ENCODE results near the gene RPS16.
A peak's percentile ranks its signal among the peaks of the same experiment; 100 is the strongest.

The RPS16 gene

GRCh38 chr19:39405958-39406655, 29.6 kb downstream of the RPS16 start:
- peak; percentile 88 for DNase-seq

GRCh38 chr19:39405261-39405957, 30.3 kb downstream of the RPS16 start:
- no peak for DNase-seq

- DNase-seq = peak; percentile 95
Observed at GRCh38 chr19:39403331-39404312, 32.1 kb downstream of the RPS16 start.

- DNase-seq = peak; percentile 90
Observed at GRCh38 chr19:39402346-39403300, 33.1 kb downstream of the RPS16 start.

DNA sequence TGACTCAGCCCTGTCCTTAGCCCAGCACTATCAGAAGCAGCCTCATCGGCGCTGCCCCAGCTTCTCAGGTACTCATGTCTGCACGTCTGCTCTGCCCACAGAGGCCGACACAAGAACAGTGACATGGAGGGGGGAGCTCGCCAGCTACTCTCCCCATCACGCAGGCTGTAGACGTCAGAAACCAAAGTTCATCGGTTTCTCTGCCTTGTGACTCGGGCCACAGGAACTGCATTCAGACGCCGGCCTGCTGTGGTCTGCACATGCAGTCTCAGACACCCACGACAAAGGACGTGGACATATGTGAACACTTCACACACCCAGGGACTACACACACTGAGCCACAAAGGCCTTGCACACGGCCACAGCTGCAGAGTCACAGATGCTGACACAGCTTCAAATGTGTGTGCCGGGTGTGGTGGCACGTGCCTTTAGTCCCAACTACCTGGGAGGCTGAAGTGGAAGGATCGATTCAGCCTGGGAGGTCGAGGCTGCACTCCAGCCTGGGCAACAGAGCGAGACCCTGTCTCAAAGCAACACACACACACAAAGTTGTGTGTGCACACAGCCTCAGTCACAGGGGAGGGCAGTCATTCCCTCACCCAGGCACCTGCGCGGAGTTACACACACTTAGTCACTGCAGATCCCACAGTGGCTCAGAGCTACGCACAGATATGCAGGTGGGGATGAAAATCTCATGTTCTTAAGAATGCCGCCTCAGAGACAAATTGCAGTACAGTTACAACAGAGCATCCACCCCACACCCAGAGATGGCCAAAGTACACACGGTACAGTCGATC, 34.0 kb downstream of the RPS16 start:
- peak; percentile 89 for DNase-seq

DNA sequence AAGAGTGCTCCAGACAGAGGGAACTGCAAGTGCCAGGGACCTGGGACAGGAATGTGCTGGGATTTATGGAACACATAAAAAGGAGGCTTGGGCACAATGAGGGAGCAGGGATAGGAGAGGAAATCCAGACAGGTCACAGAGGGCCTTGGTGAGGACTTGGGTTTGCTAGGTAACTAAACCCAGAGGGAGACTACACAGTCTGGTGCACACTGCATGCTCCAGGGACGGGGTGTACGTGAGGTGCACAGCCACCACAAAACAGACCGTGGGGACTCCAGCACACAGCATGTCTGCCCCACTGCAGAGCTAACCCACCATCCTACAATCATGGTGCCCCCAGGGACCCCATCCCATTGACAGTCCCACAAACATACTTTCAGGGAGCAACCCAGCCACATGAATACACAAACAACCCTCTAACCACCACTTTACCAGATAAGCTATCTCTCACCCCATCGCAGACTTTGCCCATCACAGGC, 34.6 kb downstream of the RPS16 start:
- DNase-seq = no peak

- no peak for DNase-seq
Observed at GRCh38 chr19:39400061-39400460, 35.7 kb downstream of the RPS16 start.

DNA sequence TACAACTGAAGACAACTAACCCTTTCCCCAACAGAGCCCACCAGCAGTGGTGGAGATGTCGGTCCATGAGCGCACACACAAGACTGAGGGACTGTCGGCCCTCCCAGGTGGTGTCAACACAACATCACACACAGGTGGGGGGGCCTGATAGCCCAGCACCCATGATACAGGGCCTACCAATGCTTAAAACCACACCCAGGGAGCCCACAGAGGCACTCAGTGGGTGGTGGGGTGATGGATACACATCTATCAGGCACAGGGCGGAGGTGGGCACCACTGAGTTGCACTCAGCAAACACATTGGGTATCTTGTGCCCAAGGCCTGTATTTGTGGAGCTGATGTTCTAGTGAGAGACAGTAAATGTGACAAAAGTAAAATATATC, 36.1 kb downstream of the RPS16 start:
- DNase-seq = no peak

GRCh38 chr19:39398297-39398864, 37.4 kb downstream of the RPS16 start:
- peak; percentile 80 for DNase-seq

DNA sequence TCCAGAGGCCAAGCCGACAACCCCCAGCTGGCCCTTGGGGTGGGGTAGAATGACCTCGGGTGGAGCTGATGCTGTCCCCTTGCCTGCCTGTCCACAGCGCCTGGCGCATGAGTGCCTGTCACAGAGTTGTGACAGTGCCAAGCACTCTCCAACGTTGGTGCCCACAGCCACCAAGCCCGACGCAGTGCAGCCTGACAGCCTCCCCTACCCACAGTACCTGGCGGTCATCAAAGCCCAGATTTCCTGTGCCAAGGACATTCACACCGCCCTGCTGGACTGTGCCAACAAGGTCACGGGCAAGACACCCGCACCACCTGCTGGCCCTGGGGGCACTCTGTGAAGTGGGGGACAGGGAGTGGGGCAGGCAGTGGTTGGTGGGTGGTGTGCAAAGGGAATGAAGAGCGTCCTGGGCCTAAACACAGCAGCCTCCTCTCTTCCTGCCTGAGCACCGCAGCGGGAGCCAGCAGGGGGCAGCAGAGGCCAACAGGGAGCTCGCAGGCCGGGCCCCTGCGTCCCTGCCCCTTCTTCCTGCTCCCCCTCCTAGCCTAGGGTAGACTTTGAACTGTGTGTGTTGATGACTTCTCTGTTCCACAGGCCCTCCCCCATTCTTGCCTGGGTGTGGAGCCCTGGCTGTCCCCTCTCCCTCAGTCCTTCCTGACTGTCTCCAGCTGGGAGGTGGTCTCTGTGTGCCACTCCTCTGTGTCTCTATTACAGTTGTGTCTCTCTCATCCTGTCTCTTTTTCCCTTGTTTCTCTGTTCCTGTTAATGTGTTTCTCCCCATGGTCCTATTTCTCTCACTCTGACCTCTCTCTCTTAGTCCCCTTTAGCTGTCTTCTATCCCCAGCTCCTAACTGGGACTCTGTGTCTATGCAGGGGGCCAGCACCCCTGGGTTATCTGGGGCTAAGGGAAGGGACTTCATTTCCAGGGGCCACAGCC, 38.1 kb downstream of the RPS16 start:
- DNase-seq = peak; percentile 95

DNA sequence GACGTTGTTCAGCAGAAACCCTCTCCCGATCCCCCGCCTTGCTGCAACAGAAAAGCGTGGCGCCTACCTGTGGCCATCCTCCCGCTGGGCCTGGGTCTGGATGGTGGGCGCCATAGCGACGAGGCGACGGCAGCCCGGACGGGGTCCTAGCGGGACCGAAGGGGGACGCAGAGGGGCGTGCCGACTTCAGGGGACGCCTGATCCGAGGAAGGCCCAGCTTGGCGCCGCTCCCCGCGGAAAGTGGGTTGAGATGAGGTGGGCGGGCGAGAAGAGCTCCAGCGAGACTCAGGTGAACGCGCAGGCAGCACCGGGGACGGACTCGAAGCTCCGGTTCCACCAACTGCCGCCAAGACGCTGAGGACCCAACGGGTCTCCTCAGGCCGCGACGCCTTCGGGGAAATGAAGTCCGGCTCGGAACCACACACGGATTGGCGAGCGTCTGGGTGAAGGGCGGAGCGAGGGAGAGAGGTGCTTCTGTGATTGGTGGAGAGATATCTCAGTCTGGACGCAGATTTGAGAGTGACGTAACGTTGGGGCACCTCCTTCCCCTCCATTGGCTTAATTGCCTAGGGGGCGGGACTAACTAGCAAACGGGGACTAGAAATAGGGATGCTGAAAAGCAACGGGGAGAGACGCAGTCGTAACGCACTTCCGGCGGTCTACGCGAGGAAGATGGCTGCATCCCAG, 44.9 kb downstream of the RPS16 start, which contains the start of the genes MED29 and PAF1:
Gene MED29 (plus strand): TSS at position 628 of the 687 bp plus-strand sequence. CDS start 45 bp downstream, at position 673.
Gene PAF1 (minus strand): TSS at position 356 of the 687 bp plus-strand sequence. CDS start 242 bp downstream, at position 114.
- DNase-seq = peak; percentile 99

DNA sequence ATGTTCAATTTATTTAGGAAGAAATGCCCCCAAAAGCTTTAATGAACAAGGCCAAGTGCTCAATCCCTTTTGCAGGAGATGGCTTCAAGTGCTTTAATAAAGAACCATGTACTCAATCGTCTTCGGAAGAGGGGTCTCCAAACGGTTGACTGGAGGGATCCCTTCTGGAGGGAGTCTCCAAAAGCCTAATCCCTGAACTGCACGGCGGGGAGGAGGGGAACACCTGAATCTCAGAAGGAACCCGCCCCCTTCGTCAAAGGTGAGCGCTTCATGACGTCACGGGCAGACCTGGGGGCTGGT, 45.3 kb downstream of the RPS16 start:
- DNase-seq = no peak

DNA sequence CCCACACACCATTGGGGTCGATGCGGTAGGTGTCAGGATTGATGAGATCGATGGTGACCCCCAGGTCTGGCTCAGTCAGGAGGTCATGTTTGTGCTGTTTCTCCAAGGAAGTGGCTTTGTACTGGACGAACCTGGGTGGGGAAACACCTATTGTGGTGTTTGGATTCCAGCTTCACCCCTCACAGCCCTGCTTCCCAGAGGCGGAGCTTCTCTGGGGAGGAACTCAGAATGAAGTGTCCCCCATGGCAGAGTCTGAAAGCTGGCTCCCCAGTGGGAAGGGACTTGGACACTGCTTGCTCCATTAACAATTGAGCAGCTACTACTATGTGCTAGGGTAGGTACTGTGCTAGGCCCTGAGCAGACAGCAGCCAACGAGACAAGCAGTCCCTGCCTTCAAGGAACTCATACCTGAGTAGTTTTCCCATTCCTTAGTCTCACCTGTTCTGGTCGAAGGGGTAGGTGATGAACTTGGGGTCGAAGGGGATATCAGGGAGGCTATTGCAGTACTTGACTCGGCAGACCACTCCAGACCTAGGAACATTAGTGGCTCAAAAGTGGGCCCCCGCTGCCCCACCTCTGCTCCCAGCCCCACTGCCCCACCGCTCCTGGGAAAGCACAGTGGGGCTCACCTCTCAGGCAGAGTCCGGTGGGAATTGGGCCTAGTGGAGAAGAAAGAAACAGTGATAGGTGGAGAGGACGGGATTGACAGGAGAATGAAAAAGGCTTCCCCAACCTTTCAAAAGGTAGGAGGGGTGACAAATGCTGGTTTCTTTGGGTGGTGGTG, 45.9 kb downstream of the RPS16 start:
- no peak for DNase-seq

DNA sequence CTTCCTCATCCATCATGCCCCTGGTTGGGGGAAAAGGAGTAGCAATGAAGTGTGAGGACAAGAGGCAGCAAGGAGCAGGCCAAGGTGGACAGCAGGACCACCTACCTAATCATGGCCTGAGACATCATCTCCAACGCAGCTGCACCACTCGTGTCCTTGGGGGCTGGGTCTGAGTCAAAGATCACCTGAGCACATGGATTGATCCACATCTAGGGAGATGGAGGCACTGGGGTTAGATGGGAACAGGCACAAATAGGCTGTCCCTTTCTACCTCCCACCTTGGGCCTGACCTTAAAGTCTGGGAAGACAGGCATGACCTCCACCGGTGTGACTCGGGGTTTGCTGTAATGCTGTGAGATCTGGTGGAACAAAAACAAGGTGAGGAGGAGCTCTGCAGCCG, 47.1 kb downstream of the RPS16 start:
- no peak for DNase-seq

DNA sequence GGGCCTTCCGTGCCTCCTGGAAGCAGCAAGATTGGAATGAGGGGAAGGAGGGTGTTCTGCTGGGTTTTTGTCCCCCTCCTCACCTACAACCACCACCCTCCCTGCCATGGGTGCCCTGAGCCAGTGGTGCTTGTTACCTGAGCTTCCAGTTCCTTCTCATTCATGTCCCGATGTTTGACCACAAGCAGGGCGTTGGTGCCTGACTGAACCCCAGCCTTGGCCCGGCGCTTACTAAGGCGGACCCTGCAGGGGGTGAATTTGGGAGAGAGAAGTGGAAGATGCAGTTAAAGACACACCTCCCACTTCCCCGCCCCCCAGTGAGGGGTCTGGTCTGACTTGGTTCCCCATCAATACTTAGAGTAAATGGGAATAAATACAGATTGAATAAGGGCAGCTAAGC, 49.2 kb downstream of the RPS16 start:
- no peak for DNase-seq

- DNase-seq = no peak
Observed at GRCh38 chr19:39385629-39386411, 49.9 kb downstream of the RPS16 start.

Measured in activated CD4-positive, alpha-beta T cell treated with anti-CD3 and anti-CD28 coated beads, Interleukin-2, Interleukin-6, amounts not matched to agents 100 ng/mL and 50 ng/mL, durations not matched to agents 16 hours and 8 hours (primary cell).